B cell (primary cell): ENCODE data around the gene GNPDA1.

Source experiments
- EZH2 ChIP-seq: IDR thresholded peaks from 2 replicates; pipeline ENCODE4 v1.6.1; 2012; ENCODE audit warnings: borderline replicate concordance, low read depth, mild to moderate bottlenecking, moderate library complexity, low read length; ENCODE audit not compliant: insufficient read depth, poor library complexity, severe bottlenecking
- TF ChIP-seq, protein P1 (sequence below): fragments of 200-600 bp; IDR thresholded peaks from one replicate; pipeline ENCODE4 v1.8.0; 2022; ENCODE audit warnings: antibody characterized with exemption, mild to moderate bottlenecking

- TF ChIP-seq EZH2: no peak
- TF ChIP-seq, protein P1, sequence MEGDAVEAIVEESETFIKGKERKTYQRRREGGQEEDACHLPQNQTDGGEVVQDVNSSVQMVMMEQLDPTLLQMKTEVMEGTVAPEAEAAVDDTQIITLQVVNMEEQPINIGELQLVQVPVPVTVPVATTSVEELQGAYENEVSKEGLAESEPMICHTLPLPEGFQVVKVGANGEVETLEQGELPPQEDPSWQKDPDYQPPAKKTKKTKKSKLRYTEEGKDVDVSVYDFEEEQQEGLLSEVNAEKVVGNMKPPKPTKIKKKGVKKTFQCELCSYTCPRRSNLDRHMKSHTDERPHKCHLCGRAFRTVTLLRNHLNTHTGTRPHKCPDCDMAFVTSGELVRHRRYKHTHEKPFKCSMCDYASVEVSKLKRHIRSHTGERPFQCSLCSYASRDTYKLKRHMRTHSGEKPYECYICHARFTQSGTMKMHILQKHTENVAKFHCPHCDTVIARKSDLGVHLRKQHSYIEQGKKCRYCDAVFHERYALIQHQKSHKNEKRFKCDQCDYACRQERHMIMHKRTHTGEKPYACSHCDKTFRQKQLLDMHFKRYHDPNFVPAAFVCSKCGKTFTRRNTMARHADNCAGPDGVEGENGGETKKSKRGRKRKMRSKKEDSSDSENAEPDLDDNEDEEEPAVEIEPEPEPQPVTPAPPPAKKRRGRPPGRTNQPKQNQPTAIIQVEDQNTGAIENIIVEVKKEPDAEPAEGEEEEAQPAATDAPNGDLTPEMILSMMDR: no peak
Measured at GRCh38 chr5:142040285-142040684, 27.5 kb upstream of the GNPDA1 start.
